Ovary (tissue), 9 donors: Measurements from ENCODE around the gene PRTG. TPM values are rescaled to one million over a fixed set of nuclear protein-coding genes. Genes with fewer than 3 reads are reported as not detected.

Experiments used
- DNase-seq, 5 donors: peaks; one replicate each; pipeline ENCODE4 v3.0.0-alpha.2; 2019 to 2020
- H3K27ac ChIP-seq, 2 donors: fragments of 200-600 bp; one replicate each; pipeline versions ENCODE4 v1.5.1 to v1.8.0; 2019 to 2022
- H3K27me3 ChIP-seq: fragments of 200-600 bp; one replicate; pipeline ENCODE4 v1.8.0; 2022
- H3K36me3 ChIP-seq: fragments of 200-600 bp; sonication (generic); one replicate; pipeline ENCODE4 v1.5.1; 2019
- H3K4me1 ChIP-seq: one replicate; pipeline ENCODE4 v1.8.1; 2013; ENCODE audit warnings: mild to moderate bottlenecking, moderate library complexity; ENCODE audit not compliant: insufficient read depth
- H3K4me3 ChIP-seq: fragments of 200-600 bp; sonication (generic); one replicate; pipeline ENCODE4 v1.5.1; 2017
- H3K9me3 ChIP-seq, 2 donors: fragments of 200-600 bp in 1 of 2; sonication (generic) in 1 of 2; one replicate each; pipeline versions ENCODE4 v1.5.1 to v1.8.1; 2013 to 2019; ENCODE audit warnings: mild to moderate bottlenecking in 1 of 2, moderate library complexity in 1 of 2
- EP300 ChIP-seq: sonication (generic); formaldehyde crosslinking; IDR thresholded peaks from one replicate; pipeline ENCODE4 v1.6.1; 2017; ENCODE audit warnings: antibody characterized with exemption
- POLR2A ChIP-seq: fragments of 450-650 bp; IDR thresholded peaks from one replicate; pipeline ENCODE4 v1.6.1; 2017; ENCODE audit warnings: antibody characterized with exemption, mild to moderate bottlenecking, moderate library complexity
- WGBS, 3 donors: extraction: QIAGEN DNeasy Blood & Tissue Kit in 1 of 3; methylation state at CpG; one replicate each; pipeline versions ENCODE4 v1.1.5 to v1.1.7; 2013 to 2017; 5-methylcytosine and 5-hydroxymethylcytosine counted together
- intact Hi-C, 4 donors: fragments of 100-400 bp; cut with DNase I; formaldehyde crosslinking; loops; one replicate each; pipeline versions ENCODE4 v1.11.0 to v1.15.1; 2022 to 2023
- polyA plus RNA-seq, 2 donors: library from polyadenylated mRNA; stranded (reverse); fragments of 200-250 nt in 1 of 2; fragments of 350-450 nt in 1 of 2; fragmentation: Illumina TruSeq in 1 of 2; extraction: RNeasy Lipid Tissue Mini Kit (QIAGEN cat#74804) in 1 of 2; gene quantifications; one replicate each; pipeline ENCODE4 v1.2.3, GENCODE V29; 2013 to 2014
- total RNA-seq, 7 donors: library from RNA; depleted of rRNA in 2 of 7; stranded (reverse); fragments of >200 nt in 2 of 7; fragmentation: NEBNext Ultra II Directional in 3 of 7; extraction: Animal tissue kit (Norgen Biotek cat#: 25700) in 3 of 7; gene quantifications; one replicate each; pipeline versions ENCODE4 v1.1.0 to v1.2.4, GENCODE V29; 2016 to 2023
- TF ChIP-seq, protein P1 (sequence below), 3 donors: fragments of 450-650 bp in 2 of 3; fragments of 200-600 bp in 1 of 3; IDR thresholded peaks; one replicate each; pipeline versions ENCODE4 v1.5.1 to v1.8.0; 2016 to 2022; ENCODE audit warnings: antibody characterized with exemption in 3 of 3, mild to moderate bottlenecking in 1 of 3
- donor health status: DM: no; HTN: no; CAD: no; lungs with moderate emphysema.
- donor health status: DM: no; HTN: no; CAD: no.
- donor health status: Bipolar disorder and iron deficiency.
- donor health status: DM: yes; HTN: yes; CAD: no.
- donor health status: DM: no; HTN: no; CAD: no.
- donor health status: DM: yes; HTN: yes; CAD: no.

Gene PRTG
- total and polyA plus RNA-seq, 9 donors: 1.2 to 9.4 (median 6.1) TPM

DNA sequence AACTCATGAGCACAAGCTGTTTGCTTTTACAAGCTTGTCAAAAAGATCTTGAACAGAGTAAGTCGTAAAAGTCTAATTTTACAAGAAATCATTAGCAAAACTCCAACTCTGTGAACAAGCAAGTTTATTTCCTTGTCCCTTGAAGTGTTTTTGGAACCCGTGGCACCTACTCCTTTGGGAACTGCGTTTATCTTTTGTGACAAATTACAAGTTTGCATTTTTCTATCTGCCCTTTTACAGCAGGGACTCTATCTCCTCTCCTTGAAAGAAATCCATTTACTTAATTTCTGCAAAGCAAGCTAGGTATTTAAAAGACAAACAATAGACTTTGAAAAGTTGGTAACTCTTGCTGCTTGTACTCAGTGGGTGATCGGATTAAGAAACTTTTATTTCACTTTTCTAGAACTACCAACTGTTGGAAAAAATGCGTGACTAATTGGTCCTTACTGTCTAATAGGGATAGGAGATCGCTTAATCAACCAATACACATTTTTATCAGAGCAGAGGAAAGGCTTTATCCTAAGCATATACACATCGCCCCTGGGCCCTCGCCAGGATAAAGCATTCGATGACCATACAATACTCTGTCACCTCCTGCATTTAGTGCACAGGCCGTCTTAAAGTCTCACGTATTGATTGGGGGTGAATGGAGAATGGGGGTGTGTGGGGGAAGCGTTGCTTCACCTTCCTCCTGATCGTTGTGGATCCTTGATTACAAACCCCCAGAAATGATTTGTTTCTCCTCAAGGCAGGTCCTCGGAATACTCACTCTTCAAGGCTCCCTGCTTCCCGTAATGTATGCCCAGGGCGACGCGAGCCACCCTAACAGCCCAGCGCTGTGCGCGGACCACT lies 1.7 kb downstream of the PRTG start:
- 36 to 44% (median 43%) methylated on average over 21 of the region's 21 CpGs for WGBS, 3 donors
- H3K27ac ChIP-seq: no peak overlapping the region
- no peaks in the 10 kb centered on the region for H3K36me3 ChIP-seq
- H3K27me3 ChIP-seq: no peaks in the 10 kb centered on the region
- H3K9me3 ChIP-seq: no peaks in the 10 kb centered on the region
- peaks cover 3% of the 10 kb centered on the region for H3K4me1 ChIP-seq
- no peak for DNase-seq
- peak overlapping the region; percentile 93 for H3K4me3 ChIP-seq
- intact Hi-C loops: loop anchor here in 1 of 4 donors (5.0 kb wide), 1 partner anchor 1839 kb away; no protein-coding TSS in a partner anchor
- no peak for TF ChIP-seq EP300
- no peak for TF ChIP-seq POLR2A
- TF ChIP-seq, protein P1, sequence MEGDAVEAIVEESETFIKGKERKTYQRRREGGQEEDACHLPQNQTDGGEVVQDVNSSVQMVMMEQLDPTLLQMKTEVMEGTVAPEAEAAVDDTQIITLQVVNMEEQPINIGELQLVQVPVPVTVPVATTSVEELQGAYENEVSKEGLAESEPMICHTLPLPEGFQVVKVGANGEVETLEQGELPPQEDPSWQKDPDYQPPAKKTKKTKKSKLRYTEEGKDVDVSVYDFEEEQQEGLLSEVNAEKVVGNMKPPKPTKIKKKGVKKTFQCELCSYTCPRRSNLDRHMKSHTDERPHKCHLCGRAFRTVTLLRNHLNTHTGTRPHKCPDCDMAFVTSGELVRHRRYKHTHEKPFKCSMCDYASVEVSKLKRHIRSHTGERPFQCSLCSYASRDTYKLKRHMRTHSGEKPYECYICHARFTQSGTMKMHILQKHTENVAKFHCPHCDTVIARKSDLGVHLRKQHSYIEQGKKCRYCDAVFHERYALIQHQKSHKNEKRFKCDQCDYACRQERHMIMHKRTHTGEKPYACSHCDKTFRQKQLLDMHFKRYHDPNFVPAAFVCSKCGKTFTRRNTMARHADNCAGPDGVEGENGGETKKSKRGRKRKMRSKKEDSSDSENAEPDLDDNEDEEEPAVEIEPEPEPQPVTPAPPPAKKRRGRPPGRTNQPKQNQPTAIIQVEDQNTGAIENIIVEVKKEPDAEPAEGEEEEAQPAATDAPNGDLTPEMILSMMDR (IDR thresholded peaks at IDR 0.05): no peak

GRCh38 chr15:55740359-55740878 lies 2.5 kb downstream of the PRTG start:
- no peak overlapping the region for H3K27ac ChIP-seq
- intact Hi-C loops: loop anchor here in 1 of 4 donors (5.0 kb wide), 1 partner anchor 1838 kb away; no protein-coding TSS in a partner anchor
- no peaks in the 10 kb centered on the region for H3K9me3 ChIP-seq
- WGBS, 3 donors: 86 to 92% (median 91%) methylated on average over 11 of the region's 11 CpGs
- no peaks in the 10 kb centered on the region for H3K36me3 ChIP-seq
- TF ChIP-seq, protein P1 (IDR thresholded peaks at IDR 0.05): no peak
- no peak for TF ChIP-seq POLR2A
- no peak for TF ChIP-seq EP300
- no peaks in the 10 kb centered on the region for H3K27me3 ChIP-seq
- H3K4me1 ChIP-seq: peaks cover 3% of the 10 kb centered on the region
- DNase-seq: no peak
- peak overlapping the region; percentile 5 for H3K4me3 ChIP-seq

GRCh38 chr15:55739641-55740040 lies 3.3 kb downstream of the PRTG start:
- WGBS, 3 donors: 97% methylated on average over 1 of the region's 1 CpG

GRCh38 chr15:55738715-55739114 lies 4.2 kb downstream of the PRTG start:
- 0 to 98% (median 94%) methylated on average over 1 of the region's 1 CpG for WGBS, 3 donors
- Histone ChIP-seq H3K27me3 (no peaks in the 10 kb centered on the region), H3K9me3 (no peaks in the 10 kb centered on the region)

More at GRCh38 chr15:55739641-55740040, 3.3 kb downstream of the PRTG start:
- H3K27me3 ChIP-seq: no peaks in the 10 kb centered on the region
- TF ChIP-seq EP300 (no peak), POLR2A (no peak)
- TF ChIP-seq, protein P1 (IDR thresholded peaks at IDR 0.05): no peak
- no peak overlapping the region for H3K27ac ChIP-seq
- peaks cover 3% of the 10 kb centered on the region for H3K4me1 ChIP-seq
- no peaks in the 10 kb centered on the region for H3K9me3 ChIP-seq
- no peak for DNase-seq
- intact Hi-C loops: loop anchor here in 1 of 4 donors (5.0 kb wide), 1 partner anchor 1837 kb away; no protein-coding TSS in a partner anchor
- no peaks in the 10 kb centered on the region for H3K36me3 ChIP-seq
- no peak overlapping the region for H3K4me3 ChIP-seq

More at GRCh38 chr15:55738715-55739114, 4.2 kb downstream of the PRTG start:
- intact Hi-C loops: no loop called here
- TF ChIP-seq EP300: no peak
- TF ChIP-seq, protein P1 (IDR thresholded peaks at IDR 0.05): no peak
- TF ChIP-seq POLR2A: no peak
- H3K4me3 ChIP-seq: no peak overlapping the region
- peaks cover 1% of the 10 kb centered on the region for H3K4me1 ChIP-seq
- DNase-seq: no peak
- H3K27ac ChIP-seq: no peak overlapping the region
- H3K36me3 ChIP-seq: no peaks in the 10 kb centered on the region
